Naive B cell (primary cell): Measurements from ENCODE around the gene ADPRH. TPM values are rescaled to one million over a fixed set of nuclear protein-coding genes. Genes with fewer than 3 reads are reported as not detected.

ENCODE experiments used
- ATAC-seq, 2 donors: fragments of 150-1000 bp; cut with Tn5 transposase; 2 replicates each; pipeline ENCODE4 v1.10.0; 2021; ENCODE audit warnings: low read depth in 2 of 2, mild to moderate bottlenecking in 2 of 2, moderate library complexity in 2 of 2
- DNase-seq: peaks from one replicate; pipeline ENCODE4 v3.0.0; 2022
- H3K27ac Mint-ChIP-seq, 6 donors: one replicate each; pipeline ENCODE4 v1.8.0; 2020 to 2022; ENCODE audit warnings: mild to moderate bottlenecking in 6 of 6, mixed read lengths in 6 of 6, moderate library complexity in 5 of 6, inconsistent platforms in 2 of 6
- H3K27me3 Mint-ChIP-seq, 3 donors: one replicate each; pipeline ENCODE4 v1.8.0; 2021 to 2022; ENCODE audit warnings: mixed read lengths in 3 of 3, mild to moderate bottlenecking in 1 of 3
- H3K36me3 Mint-ChIP-seq, 2 donors: one replicate each; pipeline ENCODE4 v1.8.0; 2020 to 2022; ENCODE audit warnings: mixed read lengths in 2 of 2, inconsistent platforms in 1 of 2, mild to moderate bottlenecking in 1 of 2
- H3K4me1 Mint-ChIP-seq, 3 donors: one replicate each; pipeline ENCODE4 v1.8.0; 2020 to 2022; ENCODE audit warnings: mixed read lengths in 3 of 3, inconsistent platforms in 1 of 3, mild to moderate bottlenecking in 1 of 3, moderate library complexity in 1 of 3
- H3K4me3 Mint-ChIP-seq, 8 donors: one replicate each; pipeline ENCODE4 v1.8.0; 2020 to 2022; ENCODE audit warnings: mild to moderate bottlenecking in 8 of 8, mixed read lengths in 8 of 8, moderate library complexity in 8 of 8, inconsistent platforms in 2 of 8
- H3K9me3 Mint-ChIP-seq, 7 donors: one replicate each; pipeline ENCODE4 v1.8.0; 2020 to 2022; ENCODE audit warnings: mixed read lengths in 7 of 7, mild to moderate bottlenecking in 5 of 7, inconsistent platforms in 2 of 7, moderate library complexity in 1 of 7
- polyA plus RNA-seq, 6 donors: library from polyadenylated mRNA; unstranded; fragments of 300-500 nt; fragmentation: Illumina TruSeq; gene quantifications; one replicate each; pipeline ENCODE4 v1.2.3, GENCODE V29; 2021; ENCODE audit warnings: low read depth in 6 of 6

ADPRH gene
- polyA plus RNA-seq, 6 donors from 2014 or later: 10.4 to 16.8 (median 14.4) TPM

DNA sequence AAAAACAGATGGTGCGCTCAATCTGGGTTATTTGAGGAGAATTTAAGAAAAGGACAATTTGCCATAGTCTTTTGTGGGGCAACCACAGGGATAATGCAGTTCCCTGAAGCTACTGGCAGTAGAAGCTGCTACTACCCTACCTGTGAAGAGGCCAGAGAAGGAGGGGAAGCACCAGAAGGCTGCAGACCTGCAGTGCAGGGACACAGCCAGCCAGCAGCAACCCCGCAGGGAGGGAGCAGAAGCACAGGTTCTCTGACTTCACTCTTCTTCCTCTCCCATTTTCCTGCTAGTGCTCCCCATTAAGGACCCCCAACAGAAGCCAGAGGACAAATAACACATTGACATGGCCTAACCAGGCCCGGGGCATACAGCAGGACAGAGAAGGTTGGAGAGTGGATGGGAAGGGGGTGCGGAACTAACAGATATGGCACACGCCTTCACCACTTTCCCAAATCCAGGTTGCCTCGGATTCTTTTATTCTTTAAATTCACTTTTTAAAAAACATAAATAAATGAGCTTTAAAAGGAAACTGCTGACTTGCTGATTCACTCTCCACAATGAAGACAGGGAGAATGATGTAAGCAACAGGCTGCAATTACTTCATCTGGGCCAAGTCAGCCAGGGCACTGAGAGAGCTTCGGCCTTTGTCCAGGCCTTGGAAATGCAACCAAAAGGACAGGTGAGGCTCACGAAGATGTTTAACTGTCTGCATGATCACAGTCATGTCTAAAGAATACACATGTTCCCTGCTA is 51.0 kb downstream of the ADPRH start:
- DNase-seq (no peak), ATAC-seq (no peak)
- Mint-ChIP-seq H3K27me3 (peaks cover 0 to 9% (median 6%) of the 10 kb centered on the region in 3 donors), H3K9me3 (no peaks in the 10 kb centered on the region), H3K36me3 (no peaks in the 10 kb centered on the region), H3K27ac (peak overlapping the region in 2 of 6 donors; percentile 68 to 86), H3K4me1 (peaks cover 16 to 31% (median 24%) of the 10 kb centered on the region in 3 donors), H3K4me3 (no peak overlapping the region)

- Mint-ChIP-seq H3K4me1 (peaks cover 16 to 31% (median 24%) of the 10 kb centered on the region in 3 donors), H3K4me3 (no peak overlapping the region), H3K36me3 (no peaks in the 10 kb centered on the region), H3K9me3 (no peaks in the 10 kb centered on the region), H3K27ac (peak overlapping the region in 2 of 6 donors; percentile 5 to 29), H3K27me3 (peaks cover 0 to 5% (median 3%) of the 10 kb centered on the region in 3 donors)
- ATAC-seq: no peak
- no peak for DNase-seq
These were observed 51.6 kb downstream of the ADPRH start for GRCh38 chr3:119630880-119631329.

- peaks cover 16 to 27% (median 24%) of the 10 kb centered on the region in 3 donors for H3K4me1 Mint-ChIP-seq
- no peaks in the 10 kb centered on the region for H3K9me3 Mint-ChIP-seq
- no peak for ATAC-seq
- H3K36me3 Mint-ChIP-seq: no peaks in the 10 kb centered on the region
- H3K27me3 Mint-ChIP-seq: peaks cover 0 to 5% (median 0%) of the 10 kb centered on the region in 3 donors
- H3K4me3 Mint-ChIP-seq: no peak overlapping the region
- no peak for DNase-seq
- H3K27ac Mint-ChIP-seq: no peak overlapping the region
These were observed 52.2 kb downstream of the ADPRH start for GRCh38 chr3:119631516-119631915.

GRCh38 chr3:119632216-119632615 is 52.9 kb downstream of the ADPRH start:
- Mint-ChIP-seq H3K36me3 (no peaks in the 10 kb centered on the region), H3K9me3 (no peaks in the 10 kb centered on the region), H3K4me1 (peaks cover 16 to 22% (median 22%) of the 10 kb centered on the region in 3 donors), H3K27ac (peak overlapping the region in 1 of 6 donors; percentile 14), H3K4me3 (no peak overlapping the region), H3K27me3 (peaks cover 0 to 5% (median 0%) of the 10 kb centered on the region in 3 donors)
- ATAC-seq (no peak), DNase-seq (no peak)

GRCh38 chr3:119632829-119633228 is 53.5 kb downstream of the ADPRH start:
- peaks cover 0 to 5% (median 0%) of the 10 kb centered on the region in 3 donors for H3K27me3 Mint-ChIP-seq
- H3K36me3 Mint-ChIP-seq: no peaks in the 10 kb centered on the region
- DNase-seq (no peak), ATAC-seq (no peak)
- peaks cover 13 to 20% (median 19%) of the 10 kb centered on the region in 3 donors for H3K4me1 Mint-ChIP-seq
- no peaks in the 10 kb centered on the region for H3K9me3 Mint-ChIP-seq
- H3K4me3 Mint-ChIP-seq: no peak overlapping the region
- H3K27ac Mint-ChIP-seq: no peak overlapping the region

DNA sequence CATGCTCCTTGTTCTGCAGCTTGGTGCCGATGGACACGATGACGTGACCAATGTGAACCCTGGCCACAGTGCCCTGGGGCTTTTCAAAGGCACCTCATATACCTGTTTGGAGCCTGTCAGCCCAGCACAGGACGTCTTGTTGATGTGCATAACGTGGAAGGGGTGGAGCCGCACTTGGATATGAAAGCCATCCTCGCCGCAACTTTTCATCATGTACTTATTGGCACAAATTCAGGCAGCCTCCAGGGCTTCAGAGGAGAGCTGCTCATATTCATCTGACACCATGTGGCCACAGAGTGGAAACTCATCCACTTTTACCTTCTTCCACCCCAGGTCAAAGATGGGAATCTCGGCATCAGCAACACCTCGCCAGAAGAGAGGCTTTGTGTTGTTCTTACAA is 56.4 kb downstream of the ADPRH start:
- H3K4me3 Mint-ChIP-seq: no peak overlapping the region
- H3K4me1 Mint-ChIP-seq: peaks cover 15 to 22% (median 15%) of the 10 kb centered on the region in 3 donors
- no peaks in the 10 kb centered on the region for H3K36me3 Mint-ChIP-seq
- ATAC-seq (no peak), DNase-seq (no peak)
- no peaks in the 10 kb centered on the region for H3K9me3 Mint-ChIP-seq
- no peak overlapping the region for H3K27ac Mint-ChIP-seq
- peaks cover 0 to 5% (median 0%) of the 10 kb centered on the region in 3 donors for H3K27me3 Mint-ChIP-seq

DNA sequence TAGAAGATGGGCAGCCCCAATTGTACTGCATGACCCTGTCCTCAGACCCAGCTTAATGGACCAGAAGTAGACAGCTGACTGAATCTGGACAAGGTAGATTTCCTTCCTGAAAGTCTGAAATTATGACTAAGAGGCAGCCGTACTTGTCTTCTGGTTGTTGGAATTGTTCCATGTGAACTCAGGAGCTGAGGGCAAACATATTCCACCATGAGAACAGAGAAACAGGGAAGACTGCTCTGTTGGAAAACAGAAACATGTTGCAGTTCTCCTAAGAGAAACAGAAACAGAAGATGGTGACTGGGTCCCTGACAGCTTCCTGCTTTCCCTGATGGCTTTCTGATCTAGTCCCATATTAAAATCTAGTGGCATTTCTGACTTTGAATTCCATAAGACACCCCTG is 57.0 kb downstream of the ADPRH start:
- H3K27ac Mint-ChIP-seq: no peak overlapping the region
- DNase-seq: no peak
- no peak overlapping the region for H3K4me3 Mint-ChIP-seq
- H3K9me3 Mint-ChIP-seq: no peaks in the 10 kb centered on the region
- ATAC-seq: no peak
- peaks cover 0 to 2% of the 10 kb centered on the region in 2 donors for H3K36me3 Mint-ChIP-seq
- H3K4me1 Mint-ChIP-seq: peaks cover 15 to 22% (median 15%) of the 10 kb centered on the region in 3 donors
- H3K27me3 Mint-ChIP-seq: peaks cover 0 to 5% (median 0%) of the 10 kb centered on the region in 3 donors

DNA sequence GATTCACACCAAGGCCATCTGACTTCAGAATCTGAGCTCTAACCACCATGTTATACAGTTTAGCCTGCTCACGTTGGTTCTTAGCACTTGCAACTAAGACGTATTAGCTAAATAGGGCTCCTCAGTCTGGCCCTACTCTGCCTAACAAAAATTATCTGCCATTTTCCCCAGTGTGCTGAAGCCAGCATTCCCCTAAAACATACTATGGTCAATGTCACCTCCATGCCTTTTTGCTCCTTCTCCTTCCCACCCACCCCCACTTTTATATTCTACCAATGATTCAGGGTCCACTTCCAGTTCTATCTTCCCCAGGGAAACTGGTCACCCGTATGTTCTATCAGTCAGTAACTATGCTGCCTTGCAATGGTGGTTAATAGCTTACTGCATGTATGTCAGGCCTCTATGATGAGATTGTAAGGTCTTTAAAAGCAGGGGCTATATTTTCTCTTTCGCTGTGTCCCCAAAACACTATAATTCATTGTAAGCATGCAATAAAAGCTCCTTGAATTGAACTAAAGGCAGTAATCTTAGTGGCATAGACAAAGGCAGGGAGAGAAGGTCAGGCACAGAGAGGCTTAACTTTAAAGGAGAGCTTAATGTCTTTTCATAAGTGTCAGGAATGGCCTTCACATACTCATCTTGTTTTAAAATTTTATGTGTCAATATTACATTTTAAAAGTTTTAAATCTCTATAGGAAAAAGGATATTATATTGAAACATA is 57.8 kb downstream of the ADPRH start:
- Mint-ChIP-seq H3K4me3 (peak overlapping the region in 1 of 8 donors; percentile 86), H3K27ac (no peak overlapping the region), H3K9me3 (no peaks in the 10 kb centered on the region)

DNA sequence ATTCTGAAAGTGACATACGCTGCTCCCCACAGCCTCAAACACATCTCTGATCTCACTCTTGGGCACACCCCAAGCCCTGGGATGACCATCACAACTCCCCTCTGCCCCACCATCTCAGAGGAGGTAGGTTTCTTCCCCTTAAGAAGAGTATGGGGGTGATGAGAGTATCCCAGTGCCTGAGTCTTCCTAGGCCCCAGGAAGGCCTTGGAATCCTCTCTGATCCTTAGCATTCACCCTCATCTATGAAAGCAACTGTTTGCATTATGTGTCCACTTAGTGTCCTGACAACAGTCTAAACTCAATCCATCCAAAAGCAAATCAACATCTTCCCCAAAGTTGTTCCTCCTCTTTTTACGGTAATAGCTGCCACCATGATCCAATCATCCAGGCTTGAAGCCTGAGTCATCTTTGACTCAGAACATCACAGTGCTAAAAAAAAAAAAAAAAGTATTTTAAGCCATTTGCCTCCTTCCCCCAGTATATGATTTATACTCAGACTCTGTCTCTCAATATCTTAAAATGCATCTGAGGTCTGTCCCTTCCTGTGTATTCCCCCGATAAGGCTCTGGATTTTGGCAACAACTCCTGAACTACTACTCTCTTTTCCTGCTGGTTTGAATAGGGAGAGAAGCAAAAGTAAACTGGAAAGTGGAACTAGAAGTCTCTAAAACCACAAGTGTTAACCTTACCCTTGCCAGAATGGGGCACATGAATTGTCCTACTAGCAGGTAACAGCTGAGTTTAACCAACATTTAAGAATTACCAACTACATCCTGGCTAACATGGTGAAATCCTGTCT is 58.6 kb downstream of the ADPRH start:
- peaks cover 0 to 5% of the 10 kb centered on the region in 2 donors for H3K36me3 Mint-ChIP-seq
- H3K4me1 Mint-ChIP-seq: peaks cover 15 to 22% (median 15%) of the 10 kb centered on the region in 3 donors
- H3K4me3 Mint-ChIP-seq: peak overlapping the region in 6 of 8 donors; percentile 57 to 86 (median 62)
- peak overlapping the region in 5 of 6 donors; percentile 44 to 95 (median 92) for H3K27ac Mint-ChIP-seq
- DNase-seq: no peak
- H3K27me3 Mint-ChIP-seq: peaks cover 0 to 2% (median 0%) of the 10 kb centered on the region in 3 donors
- H3K9me3 Mint-ChIP-seq: no peaks in the 10 kb centered on the region
- ATAC-seq: peak; percentile 61 to 68

More for the DNA sequence above, 57.8 kb downstream of the ADPRH start:
- no peak for DNase-seq
- no peak for ATAC-seq
- Mint-ChIP-seq H3K27me3 (peaks cover 0 to 5% (median 0%) of the 10 kb centered on the region in 3 donors), H3K36me3 (peaks cover 0 to 5% of the 10 kb centered on the region in 2 donors), H3K4me1 (peaks cover 15 to 22% (median 15%) of the 10 kb centered on the region in 3 donors)

Other genes starting within 250 kb of the ADPRH start
- gene TMEM39A, start 115.9 kb upstream of the ADPRH start, polyA plus RNA-seq: 10 to 100 TPM in 4 of 6 donors, 1 to 10 TPM in 2; 3.5 to 16.1 (median 10.7) TPM
- 10 to 100 TPM; 12.4 to 29.1 (median 22.2) TPM for gene POGLUT1, start 110.5 kb upstream of the ADPRH start, polyA plus RNA-seq
- 10 to 100 TPM; 57.3 to 77.6 (median 64.2) TPM for gene TIMMDC1, start 80.9 kb upstream of the ADPRH start, polyA plus RNA-seq
- gene CD80, start 19.9 kb upstream of the ADPRH start, polyA plus RNA-seq: 1 to 10 TPM in 1 of 6 donors, under 1 TPM in 4, not detected in 1; 0.60 to 1.1 (median 0.94) TPM
- gene PLA1A, start 18.4 kb downstream of the ADPRH start, polyA plus RNA-seq: not detected
- gene POPDC2, start 81.1 kb downstream of the ADPRH start, polyA plus RNA-seq: 1 to 10 TPM; 2.0 to 4.0 (median 2.4) TPM
- gene COX17, start 97.9 kb downstream of the ADPRH start, polyA plus RNA-seq: 10 to 100 TPM; 67.3 to 99.7 (median 81.1) TPM
- gene CFAP91, start 123.5 kb downstream of the ADPRH start, polyA plus RNA-seq: under 1 TPM in 3 of 6 donors, not detected in 3; 0.12 to 0.43 (median 0.31) TPM
- under 1 TPM in 4 of 6 donors, not detected in 2; 0.15 to 0.65 (median 0.26) TPM for gene NR1I2, start 202.6 kb downstream of the ADPRH start, polyA plus RNA-seq